Hematopoietic multipotent progenitor cell treated with erythropoietin and hydrocortisone succinate and interleukin-3 and kit ligand, for 15 days (in vitro differentiated cells): ENCODE results near the gene COQ10B.
"Not testable (repeated sequence)": the region's sequence is repeated elsewhere in the genome, so short reads cannot be mapped to it uniquely, and the experiment has no call there.

Experiments
- DNase-seq: peaks from one replicate; pipeline ENCODE4 v3.0.0-alpha.2; 2015; ENCODE audit warnings: low spot score

Gene COQ10B

DNA sequence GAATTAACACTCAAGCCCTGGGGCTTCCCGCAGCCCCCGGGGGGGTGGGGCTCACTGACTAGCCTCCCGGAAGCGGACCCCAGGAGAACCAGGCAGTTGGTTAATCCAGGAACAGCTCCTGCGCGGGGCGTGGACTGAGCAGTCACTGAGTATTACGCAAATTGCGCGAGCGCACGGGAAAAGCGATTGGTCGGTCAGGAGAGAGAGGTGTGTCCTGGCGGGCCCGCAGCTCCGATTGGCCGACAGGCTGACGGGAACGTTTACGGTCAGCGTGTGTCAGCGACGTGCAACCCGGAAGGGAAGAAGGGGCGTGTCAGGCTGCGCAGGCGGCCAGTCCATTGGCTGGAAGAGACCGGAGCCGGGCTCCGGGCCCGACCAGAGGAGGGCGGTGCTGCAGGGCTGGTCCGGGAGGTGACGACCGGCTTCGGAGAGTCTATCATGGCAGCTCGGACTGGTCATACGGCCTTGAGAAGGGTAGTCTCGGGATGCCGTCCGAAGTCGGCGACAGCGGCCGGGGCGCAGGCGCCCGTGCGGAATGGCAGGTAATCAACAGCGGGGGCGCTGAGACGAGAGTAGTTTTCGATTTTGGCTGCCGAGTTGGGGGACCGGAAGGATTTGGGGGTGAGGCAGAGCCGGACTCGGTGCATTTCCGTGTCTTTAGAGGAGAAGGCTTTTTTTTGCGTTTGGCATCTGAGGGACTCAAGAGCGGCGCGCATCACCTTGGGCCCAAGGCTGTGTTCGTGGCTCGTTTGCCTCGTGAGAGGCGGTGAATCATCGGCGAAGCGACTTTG, at the start of gene COQ10B:
Gene COQ10B, plus strand, starts transcription at position 430 of the 791 bp plus-strand sequence. Its CDS starts 9 bp downstream, at position 439.
- DNase-seq: peak; percentile 99

DNA sequence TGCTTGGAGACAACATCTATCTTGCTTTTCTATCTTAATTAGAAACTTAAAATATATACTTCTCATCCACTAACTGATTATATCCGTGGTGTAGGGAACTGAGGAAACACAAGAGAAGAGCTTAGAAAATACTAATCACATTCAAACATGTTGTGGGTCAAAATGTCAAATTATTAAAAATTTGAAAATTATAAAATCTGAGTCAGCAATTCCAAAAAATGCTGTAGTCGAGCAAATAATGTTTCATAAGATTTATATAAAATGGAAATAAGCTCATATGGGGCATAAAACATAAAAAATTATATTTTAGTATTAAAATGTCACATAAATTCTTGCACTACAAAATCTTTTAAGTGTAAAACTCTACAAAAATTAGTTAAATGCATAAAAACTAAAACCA, 47.8 kb upstream of the COQ10B start:
- no peak for DNase-seq

DNA sequence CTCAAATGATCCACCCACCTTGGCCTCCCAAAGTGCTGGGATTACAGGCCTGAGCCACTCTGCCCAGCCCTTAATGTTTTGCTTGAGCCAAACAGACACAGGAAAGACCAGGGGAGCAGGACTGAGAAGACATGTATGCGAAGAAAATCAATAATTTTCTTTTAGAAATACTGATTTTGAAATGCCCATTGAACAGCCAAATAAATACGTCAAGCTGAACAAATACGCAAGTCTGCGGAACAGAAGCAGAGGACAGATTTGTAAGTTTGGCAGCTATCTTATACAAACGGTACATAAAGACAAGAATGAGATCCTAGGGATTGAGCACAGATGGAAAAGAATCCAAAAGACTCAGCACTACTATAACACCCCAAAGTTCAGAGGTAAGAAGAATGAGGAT, 39.3 kb upstream of the COQ10B start:
- no peak for DNase-seq

DNA sequence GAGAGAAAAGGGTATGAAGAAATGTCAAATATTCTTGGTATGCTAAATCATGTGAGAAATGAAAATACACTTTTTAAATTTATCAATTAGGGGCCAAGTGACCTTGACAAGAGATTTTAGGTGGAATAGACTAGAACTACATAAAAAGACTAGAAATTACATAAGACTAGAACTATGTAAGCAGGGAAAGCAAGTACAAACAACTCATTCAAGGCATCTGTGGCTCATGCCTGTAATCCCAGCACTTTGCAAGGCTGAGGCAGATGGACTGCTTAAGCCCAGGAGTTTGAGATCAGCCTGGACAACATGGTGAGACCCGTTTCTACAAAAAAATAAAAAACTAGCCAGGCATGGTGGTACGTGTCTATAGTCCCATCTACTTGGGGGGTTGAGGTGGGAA, 38.8 kb upstream of the COQ10B start:
- no peak for DNase-seq

DNA sequence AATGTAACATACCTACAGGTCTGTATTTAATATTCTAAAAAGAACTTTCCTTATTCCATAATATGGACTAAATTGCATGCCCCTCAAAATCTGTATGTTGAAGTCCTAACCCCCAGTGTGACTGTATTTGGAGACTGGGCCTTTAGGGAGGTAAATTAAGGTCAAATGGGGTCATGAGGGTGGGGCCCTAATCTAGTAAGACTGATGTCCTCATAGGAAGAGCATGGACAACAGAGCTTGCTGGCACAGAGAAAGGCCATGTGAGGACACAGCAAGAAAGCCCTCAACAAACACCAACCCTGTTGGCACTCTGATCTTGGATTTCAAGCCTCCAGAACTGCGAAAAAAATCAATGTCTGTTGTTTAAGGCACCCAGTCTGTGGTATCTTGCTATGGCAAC, 37.1 kb upstream of the COQ10B start:
- no peak for DNase-seq

DNA sequence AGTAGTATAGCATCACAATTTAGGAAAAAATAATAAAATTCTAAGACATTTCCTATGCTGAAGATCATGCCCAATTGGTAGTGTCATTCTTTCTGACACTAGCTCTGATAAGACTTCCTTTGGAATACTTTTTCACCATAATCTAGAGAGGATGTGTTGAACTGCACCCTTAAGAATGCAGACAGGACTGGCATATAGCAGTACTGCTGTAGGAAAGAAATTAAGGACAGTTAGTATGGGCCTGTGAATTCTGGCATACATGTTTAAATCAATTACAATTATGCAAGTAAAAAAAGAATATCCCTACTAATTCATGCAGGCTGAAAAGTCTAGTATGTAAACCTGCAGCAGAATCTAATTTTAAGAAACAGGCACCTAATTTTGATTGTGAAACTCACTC, 33.9 kb upstream of the COQ10B start:
- no peak for DNase-seq

DNA sequence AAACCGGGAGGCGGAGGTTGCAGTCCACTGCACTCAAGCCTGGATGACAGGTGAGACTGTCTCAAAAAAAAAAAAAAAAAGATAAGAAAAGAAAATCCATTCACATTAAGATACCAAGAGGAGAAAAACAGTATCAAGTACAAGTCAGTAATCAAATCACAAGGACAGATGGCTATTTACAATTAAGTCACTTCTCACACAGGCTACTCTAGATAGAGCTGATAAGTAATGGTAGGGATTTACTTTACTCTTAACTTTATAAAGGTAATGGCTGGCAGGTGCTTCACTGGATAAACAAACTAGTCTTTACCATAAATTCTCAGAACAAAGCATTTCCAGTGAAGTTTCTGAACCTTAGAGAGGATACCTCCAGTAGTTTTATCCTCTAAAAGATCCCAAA, 30.0 kb upstream of the COQ10B start:
- DNase-seq: no peak

DNA sequence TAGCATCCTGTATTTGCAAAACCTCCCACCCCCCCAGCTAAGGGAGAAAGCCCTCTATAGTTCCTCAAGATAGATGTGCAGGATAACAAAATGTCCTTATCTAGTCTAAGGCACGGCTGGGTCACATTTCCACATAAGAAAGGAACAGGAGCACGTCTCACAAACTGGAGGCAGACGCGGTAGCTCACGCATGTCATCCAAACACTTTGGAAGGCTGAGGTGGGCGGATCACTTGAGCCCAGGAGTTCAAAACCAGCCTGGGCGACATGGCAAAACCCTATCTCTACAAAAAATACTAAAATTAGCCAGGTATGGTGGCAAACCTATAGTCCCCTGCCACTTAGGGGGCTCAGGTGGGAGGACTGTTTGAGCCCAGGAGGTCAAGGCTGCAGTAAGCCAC, 27.8 kb upstream of the COQ10B start:
- DNase-seq: no peak

DNA sequence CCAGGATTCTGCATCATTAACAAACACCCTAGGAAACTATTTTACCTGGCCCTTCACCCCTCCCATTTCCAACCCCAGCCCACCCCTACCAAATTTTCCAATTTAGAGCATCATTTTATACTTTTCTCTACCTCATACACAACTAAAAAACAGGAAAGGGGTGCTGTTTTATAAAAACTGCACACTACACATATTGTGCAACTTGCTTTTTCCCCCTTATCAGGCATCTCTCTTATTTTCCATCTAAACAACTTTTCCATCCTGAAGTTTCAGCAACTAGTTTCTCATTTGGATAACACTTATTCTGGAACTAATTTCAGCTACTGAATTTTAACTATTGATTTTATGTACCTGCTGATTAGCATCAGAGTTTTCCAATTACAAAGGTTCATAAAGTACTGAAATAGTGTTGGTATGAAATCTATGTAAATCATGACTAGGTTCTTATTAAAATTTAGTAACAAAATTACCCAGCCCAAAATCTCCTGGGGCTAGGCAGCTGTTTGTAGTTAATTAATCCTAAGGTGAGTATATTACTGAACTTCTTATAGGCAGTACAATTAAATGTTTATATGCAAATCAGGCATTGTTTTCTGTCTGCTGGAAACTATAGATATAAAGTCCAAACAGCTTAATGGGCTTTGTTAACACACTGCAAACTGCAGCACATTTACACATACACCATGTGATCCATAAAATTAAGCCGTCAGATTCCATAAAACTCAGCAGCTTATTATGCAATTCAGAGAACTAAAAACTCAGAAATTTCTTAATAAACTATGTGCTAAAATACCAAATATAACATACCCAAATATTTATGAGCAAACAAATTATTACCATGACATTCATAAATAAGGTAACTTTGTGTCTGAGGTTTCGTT, 26.4 kb upstream of the COQ10B start:
- no peak for DNase-seq

DNA sequence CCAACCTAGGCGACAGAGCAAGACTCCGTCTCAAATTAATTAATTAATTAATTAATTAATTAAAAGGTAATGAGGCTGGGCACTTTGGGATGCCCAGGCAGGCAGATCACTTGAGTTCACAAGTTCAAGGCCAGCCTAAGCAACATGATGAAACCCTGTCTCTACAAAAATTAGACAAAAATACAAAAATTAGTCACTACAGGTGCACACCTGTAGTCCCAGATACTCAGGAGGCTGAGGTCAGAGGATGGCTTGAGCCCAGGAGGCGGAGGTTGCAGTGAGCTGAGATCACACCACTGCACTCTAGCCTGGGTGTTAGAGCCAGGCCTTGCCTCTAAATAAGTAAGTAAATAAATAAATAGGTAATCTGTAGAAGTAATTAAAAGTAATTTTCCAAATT, 25.4 kb upstream of the COQ10B start:
- no peak for DNase-seq

DNA sequence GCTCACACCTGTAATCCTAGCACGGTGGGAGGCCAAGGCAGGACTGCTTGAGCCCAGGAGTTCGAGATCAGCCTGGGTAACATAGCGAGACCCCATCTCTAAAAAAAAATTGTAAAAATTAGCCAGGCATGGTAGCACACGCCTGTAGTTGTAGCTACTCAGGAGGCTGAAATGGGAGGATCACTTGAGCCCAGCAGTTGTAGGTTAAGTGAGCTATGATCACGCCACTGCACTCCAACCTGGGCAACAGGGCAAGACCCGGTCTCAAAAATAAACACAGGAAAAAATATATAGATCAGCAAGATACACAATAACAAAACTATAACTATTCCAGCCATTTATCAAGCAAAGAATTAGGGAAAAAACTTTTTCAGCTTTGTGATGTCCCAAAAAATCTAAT, 21.5 kb upstream of the COQ10B start:
- no peak for DNase-seq

DNA sequence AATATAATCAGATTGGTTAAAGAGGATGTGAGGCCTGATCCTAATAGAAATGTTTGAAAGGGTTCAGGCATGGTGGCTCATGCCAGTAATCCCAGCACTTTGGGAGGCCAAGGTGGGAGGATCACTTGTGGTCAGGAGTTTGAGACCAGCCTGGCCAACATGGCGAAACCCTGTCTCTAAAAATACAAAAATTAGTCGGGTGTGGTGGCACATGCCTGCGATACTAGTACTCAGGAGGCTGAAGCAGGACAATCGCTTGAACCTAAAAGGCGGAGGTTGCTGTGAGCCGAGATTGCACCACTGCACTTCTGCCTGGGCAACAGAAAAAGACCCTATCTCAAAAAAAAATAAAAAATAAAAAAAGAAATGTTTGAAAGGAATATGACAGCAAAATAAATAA, 20.8 kb upstream of the COQ10B start:
- not testable (repeated sequence) for DNase-seq

DNA sequence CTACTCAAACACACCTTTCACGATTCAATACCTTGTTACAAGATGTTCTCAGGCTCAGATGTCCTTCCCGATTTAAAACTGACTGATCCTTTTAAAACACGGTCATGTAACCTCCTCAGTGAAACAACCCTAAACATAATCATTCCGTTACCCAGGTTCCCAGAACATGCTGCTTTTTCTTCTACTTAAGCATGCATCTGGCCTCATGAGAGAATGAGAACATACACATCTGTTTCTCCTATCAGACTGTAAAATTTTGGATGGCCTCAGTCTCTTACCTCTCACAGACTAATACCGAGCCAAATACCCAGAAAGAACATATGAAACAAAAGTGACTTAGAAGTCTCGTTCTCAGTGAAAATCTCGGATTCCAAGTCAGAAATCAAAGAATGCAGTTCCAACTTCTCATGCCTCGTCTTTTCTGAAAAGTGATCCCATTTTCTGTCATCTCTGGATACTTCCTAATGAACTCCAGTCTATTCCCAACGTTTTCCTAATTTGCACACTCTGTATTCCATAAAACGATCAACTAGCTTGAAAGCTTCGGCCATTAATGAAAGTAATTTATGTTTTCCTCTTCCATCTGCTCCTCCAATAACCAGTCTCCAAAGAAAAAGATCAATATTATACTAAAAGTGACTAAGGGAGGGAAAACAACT, 19.4 kb upstream of the COQ10B start:
- no peak for DNase-seq

DNA sequence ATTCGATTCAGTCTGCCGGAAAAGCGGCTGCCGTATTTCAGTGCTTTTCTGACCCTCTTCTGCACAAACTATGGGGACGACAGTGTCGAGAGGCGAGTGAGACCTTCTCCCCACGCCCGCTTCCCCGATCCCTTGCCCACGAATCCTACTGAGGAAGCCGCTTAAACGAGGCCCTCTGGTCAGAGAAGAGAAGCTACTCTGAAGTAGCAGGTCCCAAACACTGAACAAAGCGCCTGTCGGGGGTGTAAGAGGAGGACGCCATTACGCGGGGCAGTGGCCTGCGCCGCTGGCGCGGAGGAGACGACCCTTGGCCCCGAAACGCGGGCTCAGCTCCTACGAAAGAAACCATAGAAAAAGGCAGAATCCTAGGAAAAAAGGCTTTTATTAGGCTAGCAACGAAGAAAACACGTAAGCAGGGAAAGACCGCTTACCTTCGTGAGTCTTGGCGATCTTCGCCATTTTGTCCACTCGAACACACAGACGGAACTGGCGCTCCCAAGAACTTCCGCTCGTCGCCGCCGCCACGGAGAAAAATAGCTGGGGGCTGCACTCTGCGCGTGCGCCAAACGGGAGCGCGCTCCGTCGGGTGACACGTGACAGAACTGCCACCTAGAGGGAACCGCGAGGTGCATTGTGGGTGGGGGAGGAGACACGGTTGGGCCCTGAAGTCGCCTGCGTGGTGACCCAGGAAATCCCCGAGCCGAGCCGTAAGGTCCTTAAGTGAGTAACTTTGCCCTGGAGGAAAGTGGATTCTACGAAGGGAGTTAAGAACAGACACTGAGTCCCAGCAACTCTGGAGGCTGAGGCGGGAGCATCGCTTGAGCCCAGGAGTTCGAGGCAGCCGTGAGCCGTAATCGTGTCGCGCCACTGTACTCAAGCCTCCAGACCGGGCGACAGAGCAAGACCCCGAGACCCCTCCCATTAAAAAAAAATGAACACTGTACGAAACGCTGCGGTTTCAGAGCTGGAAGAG, 18.5 kb upstream of the COQ10B start, which contains the start of gene SF3B1:
Gene SF3B1, minus strand, starts transcription at position 488 of the 973 bp plus-strand sequence. Its CDS starts 29 bp downstream, at position 459.
- DNase-seq: peak; percentile 99

DNA sequence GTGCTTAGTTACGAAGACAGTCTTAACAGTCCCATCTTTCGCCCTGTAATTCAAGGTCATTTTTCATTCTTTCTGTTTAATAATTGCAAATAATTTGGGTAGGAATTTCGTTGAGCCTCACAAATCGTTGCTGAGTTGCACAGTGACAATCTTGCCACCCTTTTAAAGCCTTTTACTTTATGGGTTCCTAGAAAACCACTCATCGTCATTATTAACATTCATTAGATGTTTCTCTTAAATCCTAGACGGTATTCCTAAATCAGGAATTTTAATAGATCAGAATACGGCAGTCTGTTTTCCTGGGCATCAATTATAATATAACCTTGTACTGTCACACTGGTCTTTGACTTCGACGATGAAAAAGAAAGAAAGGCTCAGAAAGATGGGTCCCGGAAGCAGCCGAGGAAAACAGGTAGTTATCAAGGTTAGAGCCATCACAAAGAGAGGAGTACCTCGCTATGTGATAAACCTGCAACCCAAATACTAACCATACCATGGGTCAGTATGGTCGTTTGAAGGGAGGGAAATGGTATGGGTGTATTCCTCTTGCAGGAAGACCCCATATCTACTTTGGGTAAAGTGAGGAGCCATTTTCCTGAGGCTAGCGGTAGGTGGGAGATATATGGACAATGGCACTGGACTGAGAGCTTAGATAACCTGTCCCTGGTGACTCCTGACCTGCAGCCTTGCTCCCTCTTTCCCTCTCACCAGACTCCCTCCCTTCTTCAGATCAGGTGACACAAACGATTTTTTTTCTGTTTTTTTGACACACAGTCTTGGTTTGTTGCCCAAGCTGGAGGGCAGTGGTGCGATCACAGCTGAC, 17.5 kb upstream of the COQ10B start:
- DNase-seq: no peak

DNA sequence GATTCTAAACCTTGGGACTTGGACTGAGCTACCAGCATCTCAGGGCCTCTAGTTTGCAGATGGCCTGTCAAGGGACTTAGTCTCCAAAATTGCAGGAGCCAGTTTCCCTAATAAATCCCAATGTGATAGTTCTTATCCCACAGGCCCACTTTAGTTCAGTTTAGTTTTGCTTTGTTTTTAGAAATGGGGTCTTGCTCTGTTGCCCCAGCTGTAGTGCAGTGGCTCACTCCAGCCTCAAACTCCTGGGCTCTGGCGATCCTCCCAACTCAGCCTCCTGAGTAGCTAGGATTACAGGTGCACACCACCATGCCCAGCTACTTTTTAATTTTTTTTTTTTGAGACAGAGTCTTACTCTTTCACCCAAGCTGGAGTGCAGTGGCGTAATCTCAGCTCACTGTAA, 16.0 kb upstream of the COQ10B start:
- DNase-seq: no peak

DNA sequence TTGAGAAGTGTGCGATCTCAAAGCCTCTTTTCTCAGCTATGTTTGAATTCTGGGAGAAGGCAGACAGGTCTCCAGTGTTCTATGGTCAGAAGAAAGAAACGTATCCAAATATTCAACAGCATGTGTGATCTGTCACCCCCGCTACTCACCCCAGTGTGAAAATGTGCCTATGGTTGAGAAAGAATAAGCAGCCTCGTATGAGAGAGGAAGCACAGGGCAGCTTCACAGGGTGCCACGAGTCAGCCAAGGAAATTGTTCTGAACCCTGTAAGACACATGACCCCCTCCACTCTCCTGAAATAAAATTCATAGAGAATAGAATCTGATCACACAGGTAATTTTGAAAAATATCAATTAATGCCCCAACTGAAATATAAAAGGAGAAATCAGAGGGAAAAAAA, 10.5 kb upstream of the COQ10B start:
- no peak for DNase-seq

DNA sequence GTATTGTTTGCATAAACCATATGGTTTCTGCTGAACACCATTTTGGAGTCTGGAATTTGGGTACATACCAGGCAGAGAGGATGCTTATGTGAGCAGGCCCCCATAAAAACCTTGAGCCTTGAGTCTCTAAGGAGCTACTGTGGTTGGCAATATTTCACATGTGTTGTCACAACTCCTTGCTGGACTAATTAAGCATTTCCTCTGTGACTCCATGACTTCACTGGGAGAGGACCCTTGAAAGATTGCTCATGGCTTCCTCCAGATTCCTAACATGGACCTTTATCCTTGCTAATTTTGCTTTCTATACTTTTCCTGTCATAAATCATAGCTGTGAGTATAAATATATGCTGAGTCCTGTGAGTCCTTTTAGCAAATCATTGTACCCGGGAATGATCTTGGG, 7.6 kb upstream of the COQ10B start:
- DNase-seq: no peak

DNA sequence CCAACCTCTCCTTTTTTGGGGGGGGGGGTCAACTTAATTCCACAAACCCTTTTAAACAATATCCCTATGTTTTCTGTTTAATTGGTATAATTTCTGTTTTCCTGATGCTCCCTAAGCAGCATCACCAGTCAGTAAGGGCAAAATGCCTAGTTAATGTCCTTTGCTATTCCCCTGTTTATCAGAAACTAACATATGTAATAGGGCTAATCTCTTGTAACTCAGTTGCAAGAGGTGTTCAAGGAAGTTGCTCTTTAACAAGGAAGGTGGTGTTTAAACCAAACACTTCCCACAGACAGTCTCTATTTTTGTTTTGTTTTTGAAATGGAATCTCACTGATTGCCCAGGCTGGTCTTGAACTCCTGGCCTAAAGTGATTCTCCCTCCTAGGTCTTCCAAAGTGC, 6.5 kb upstream of the COQ10B start:
- DNase-seq: peak; percentile 59

DNA sequence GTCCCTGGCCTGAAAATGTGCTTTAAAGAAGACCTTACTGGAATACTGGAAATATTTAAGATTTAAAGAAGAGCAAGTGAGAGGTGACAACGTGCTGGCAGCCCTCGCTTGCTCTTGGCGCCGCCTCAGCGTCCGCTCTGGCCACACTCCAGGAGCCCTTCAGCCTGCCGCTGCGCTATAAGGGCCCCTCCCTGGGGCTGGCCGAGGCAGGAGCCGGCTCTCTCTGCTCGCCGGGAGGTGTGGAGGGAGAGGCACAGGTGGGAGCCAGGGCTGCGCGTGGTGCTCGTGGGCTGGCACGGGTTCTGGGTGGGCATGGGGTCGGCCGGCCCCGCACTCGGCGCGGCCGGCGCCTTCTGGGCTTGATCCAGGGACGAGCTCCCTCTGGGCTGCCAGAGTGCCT, 2.9 kb upstream of the COQ10B start:
- DNase-seq: no peak
